IPS-20b (cell line): ENCODE measurements around the gene SLC24A4.

ENCODE experiments used
- H3K27ac ChIP-seq: one replicate; pipeline ENCODE4 v1.5.1; 2013; ENCODE audit warnings: low read length
- H3K27me3 ChIP-seq: 2 replicates; pipeline ENCODE4 v1.6.1; 2013; ENCODE audit warnings: mild to moderate bottlenecking, low read length, inconsistent platforms; ENCODE audit not compliant: insufficient read depth
- H3K36me3 ChIP-seq: 2 replicates; pipeline ENCODE4 v1.6.1; 2013; ENCODE audit warnings: low read depth, mild to moderate bottlenecking, inconsistent platforms, low read length, moderate library complexity; ENCODE audit not compliant: insufficient read depth
- H3K4me1 ChIP-seq: 2 replicates; pipeline ENCODE4 v1.6.1; 2013; ENCODE audit warnings: mild to moderate bottlenecking, control low read depth, inconsistent platforms, low read length, moderate library complexity; ENCODE audit not compliant: insufficient read depth
- H3K4me3 ChIP-seq: 2 replicates; pipeline ENCODE4 v1.5.1; 2013; ENCODE audit warnings: mild to moderate bottlenecking, low read length, inconsistent platforms
- H3K9ac ChIP-seq: 2 replicates; pipeline ENCODE4 v1.6.1; 2013; ENCODE audit warnings: low read depth, mild to moderate bottlenecking, inconsistent platforms, low read length, moderate library complexity
- H3K9me3 ChIP-seq: 2 replicates; pipeline ENCODE4 v1.6.1; 2013; ENCODE audit warnings: mild to moderate bottlenecking, low read depth, low read length, inconsistent platforms; ENCODE audit not compliant: insufficient read depth

Gene SLC24A4

DNA sequence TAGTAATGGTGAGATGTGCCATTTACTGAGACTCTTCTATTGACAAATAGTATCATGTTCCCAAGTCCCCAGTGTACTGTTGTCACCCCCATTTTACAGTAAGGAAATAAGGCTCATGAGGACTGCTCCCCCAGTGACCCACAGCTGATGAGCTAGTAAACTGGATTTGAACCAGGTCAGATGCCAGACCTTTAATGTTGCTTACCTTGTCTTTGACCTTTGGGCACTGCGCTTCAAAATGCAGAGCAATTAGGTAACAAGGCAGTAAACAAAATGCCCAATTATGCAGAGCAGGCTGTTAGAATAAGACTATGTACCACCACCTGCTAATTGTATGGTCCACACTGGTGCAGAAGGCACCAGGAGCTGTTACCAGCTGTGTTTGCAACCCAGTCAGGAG, 152.1 kb downstream of the SLC24A4 start:
- no peaks in the 10 kb centered on the region for H3K36me3 ChIP-seq
- no peaks in the 10 kb centered on the region for H3K9me3 ChIP-seq
- H3K9ac ChIP-seq: no peak overlapping the region

DNA sequence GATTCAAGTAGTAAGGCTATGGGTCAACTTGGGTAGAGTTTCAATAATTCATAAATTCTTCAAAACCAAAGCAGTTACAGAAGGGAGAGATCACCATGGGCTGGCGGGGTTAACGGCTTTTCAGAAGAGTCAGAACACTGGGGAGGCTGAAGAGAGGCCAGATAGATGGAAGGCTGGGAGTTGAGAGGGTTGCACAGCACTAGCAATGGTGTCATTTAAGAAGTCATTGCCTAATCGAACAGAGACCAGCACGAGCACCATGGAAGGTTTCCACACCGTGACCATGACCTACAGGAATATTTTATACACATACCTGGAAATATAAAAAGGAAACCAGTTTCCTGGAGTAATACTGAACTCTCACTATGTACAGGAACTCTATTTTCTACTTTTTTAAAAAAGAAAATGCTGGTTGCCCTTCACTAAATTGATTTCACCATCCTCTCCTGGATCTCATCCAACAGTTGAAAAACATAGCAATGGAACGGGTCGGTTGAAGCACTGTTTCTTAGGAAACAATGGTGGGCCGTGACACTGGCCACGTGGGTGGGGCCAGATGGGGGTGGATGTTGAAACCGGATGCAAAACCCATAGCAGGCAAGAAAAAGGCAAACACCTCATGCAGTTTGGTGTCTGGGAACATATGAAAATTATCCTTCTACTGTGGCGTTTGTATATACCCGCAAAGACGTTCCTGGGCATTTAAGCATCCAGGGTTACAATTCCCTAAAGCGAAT, 152.7 kb downstream of the SLC24A4 start:
- H3K4me1 ChIP-seq: peaks cover 12% of the 10 kb centered on the region
- H3K27me3 ChIP-seq: no peaks in the 10 kb centered on the region
- no peak overlapping the region for H3K9ac ChIP-seq
- no peaks in the 10 kb centered on the region for H3K9me3 ChIP-seq
- H3K27ac ChIP-seq: no peak overlapping the region
- H3K4me3 ChIP-seq: no peak overlapping the region
- H3K36me3 ChIP-seq: no peaks in the 10 kb centered on the region

More for the DNA sequence above, 152.1 kb downstream of the SLC24A4 start:
- H3K27ac ChIP-seq: no peak overlapping the region
- no peak overlapping the region for H3K4me3 ChIP-seq
- peaks cover 17% of the 10 kb centered on the region for H3K4me1 ChIP-seq
- no peaks in the 10 kb centered on the region for H3K27me3 ChIP-seq

DNA sequence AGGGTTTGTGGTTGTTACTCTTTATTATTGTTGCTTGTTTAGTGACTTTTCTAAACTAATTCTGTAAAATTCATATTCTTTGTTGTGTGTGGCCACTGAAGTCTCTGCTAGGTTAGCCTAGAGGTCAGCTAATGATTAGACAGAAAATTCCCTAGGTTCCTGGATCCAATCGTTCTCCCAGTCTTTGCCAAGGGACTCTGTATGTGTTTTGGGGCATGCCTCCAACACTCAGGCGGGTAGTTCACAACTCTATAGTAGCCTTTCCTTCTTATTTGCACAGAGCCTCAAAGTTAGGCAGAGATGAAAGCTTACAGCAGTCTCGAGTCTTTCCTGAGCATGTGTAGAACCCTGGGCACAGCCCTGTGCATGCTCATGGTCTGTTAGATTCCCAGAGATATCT, 157.9 kb downstream of the SLC24A4 start:
- no peak overlapping the region for H3K4me3 ChIP-seq
- no peaks in the 10 kb centered on the region for H3K36me3 ChIP-seq
- H3K27ac ChIP-seq: no peak overlapping the region
- H3K27me3 ChIP-seq: no peaks in the 10 kb centered on the region
- H3K9ac ChIP-seq: no peak overlapping the region
- H3K4me1 ChIP-seq: peaks cover 7% of the 10 kb centered on the region; the same call in 1 of the 2 replicates
- H3K9me3 ChIP-seq: no peaks in the 10 kb centered on the region

DNA sequence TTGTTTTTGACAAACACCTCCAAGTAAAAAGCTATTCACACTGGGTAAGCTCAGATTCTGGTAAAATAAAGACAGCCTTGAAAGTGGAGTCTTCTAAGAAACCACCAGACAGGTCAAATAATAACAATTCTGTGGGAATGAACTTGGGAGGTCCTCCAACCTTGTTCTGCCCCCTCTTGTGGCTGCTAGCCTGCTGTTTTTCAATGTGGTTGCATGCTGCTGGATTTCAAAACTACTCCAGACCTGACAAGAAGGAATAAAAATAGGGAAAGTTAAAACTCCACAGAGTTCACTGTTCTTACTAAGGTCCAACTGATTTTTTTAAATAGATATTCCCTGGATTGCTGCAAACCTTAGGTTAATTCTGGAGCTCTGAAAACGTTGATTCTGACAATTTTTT, 158.4 kb downstream of the SLC24A4 start:
- no peaks in the 10 kb centered on the region for H3K9me3 ChIP-seq
- no peak overlapping the region for H3K9ac ChIP-seq
- no peaks in the 10 kb centered on the region for H3K36me3 ChIP-seq

DNA sequence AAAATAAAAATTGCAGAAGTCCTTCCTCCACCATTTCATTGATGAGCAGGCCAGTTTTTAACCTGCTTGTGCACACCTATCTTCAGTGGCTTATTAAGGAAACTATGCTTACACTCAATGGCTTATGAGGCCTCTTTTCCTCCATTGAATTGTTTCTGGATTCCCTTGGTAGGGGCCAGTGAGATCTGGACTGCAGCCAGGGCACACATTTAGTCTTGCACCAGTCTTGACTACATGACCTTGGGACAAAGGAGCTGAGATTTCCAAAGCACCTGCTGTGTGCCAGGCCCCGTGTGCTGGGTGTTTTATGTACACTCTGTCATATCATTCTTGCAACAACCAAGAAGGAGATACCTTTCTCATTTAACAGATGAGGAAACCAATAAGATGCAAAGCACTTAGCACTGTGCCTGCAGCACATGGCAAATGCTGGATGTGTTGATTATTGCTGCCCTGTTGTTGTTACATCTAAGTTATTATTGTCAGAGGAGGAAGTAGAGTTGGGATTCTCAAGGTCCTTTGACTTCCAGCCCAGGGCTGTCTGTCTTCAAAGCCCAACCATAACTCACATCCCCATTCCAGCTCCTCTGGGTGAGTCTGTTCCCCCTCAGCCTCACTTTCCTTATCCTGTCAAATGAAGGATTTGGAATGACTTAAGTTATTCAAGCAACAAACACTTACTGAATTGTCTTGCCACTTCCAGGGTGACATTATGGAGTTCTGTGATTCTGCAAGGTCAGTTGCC, 159.0 kb downstream of the SLC24A4 start:
- no peak overlapping the region for H3K27ac ChIP-seq
- H3K36me3 ChIP-seq: no peaks in the 10 kb centered on the region
- H3K4me1 ChIP-seq: peaks cover 7% of the 10 kb centered on the region; the same call in 1 of the 2 replicates
- H3K27me3 ChIP-seq: no peaks in the 10 kb centered on the region
- H3K9ac ChIP-seq: no peak overlapping the region
- H3K9me3 ChIP-seq: no peaks in the 10 kb centered on the region
- no peak overlapping the region for H3K4me3 ChIP-seq

More for the DNA sequence above, 158.4 kb downstream of the SLC24A4 start:
- Histone ChIP-seq H3K27me3 (no peaks in the 10 kb centered on the region), H3K4me1 (peaks cover 7% of the 10 kb centered on the region; the same call in 1 of the 2 replicates), H3K4me3 (no peak overlapping the region), H3K27ac (no peak overlapping the region)

DNA sequence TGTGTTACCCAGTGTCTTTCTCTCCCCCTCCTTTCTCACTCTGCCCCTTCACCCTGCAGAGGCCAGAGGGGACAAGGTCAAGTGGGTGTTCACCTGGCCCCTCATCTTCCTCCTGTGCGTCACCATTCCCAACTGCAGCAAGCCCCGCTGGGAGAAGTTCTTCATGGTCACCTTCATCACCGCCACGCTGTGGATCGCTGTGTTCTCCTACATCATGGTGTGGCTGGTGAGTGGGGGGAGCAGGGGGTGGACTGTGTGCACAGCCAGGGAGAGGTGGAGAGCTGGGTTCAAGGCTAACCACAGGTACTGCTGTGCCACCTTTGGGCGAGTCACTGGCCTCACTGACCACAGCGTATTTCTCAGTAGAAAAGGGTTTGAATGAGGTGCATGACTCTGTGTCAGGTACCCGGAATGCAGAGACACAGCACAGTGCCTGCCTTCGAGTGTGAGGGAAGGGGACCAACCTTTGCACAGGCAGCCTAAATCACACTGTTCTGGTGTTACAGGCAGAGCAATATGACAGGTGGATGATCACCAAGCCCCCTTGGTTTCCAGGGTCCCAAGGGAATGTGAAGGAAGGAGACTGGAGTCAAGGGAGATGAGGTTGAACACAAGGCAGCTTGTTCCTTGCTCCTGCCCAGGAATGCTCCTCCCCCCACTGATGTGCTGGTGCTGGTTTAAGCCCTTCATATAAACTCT, 159.8 kb downstream of the SLC24A4 start:
- Histone ChIP-seq H3K27ac (no peak overlapping the region), H3K4me1 (peaks cover 12% of the 10 kb centered on the region; the same call in 1 of the 2 replicates), H3K27me3 (no peaks in the 10 kb centered on the region), H3K4me3 (no peak overlapping the region), H3K36me3 (no peaks in the 10 kb centered on the region), H3K9ac (no peak overlapping the region), H3K9me3 (no peaks in the 10 kb centered on the region)

DNA sequence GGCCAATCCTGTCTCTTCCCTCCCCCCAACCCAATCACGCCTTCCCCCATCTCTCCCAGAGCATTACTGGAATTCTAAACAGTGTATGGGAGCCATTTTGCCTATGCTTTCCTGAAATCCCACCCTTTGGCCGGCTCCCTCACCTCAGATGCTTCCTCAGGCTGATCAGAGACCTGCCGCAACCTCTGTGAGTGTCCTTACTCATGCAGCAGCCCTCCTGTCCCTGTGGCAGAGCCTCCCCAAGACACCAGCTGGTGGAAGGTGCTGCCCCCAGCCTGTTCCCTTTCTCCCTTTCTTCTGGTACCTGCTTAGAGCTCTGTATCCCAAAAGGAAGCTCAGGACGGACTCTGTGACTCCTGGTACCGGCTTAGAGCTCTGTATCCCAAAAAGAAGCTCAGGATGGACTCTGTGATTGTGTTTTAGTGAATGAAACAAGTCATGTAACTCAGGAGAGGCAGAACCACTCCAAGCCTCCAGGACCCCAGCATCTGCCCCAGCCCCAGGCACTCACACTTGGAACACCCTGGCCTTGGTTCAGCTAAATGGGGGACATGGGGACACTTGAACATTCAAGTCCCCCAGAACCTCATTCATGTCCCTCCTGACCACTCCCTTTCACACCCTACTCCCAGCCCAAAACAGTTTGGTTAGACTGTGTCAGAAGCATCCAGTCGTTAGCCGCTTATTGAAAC, 161.3 kb downstream of the SLC24A4 start:
- Histone ChIP-seq H3K27ac (no peak overlapping the region), H3K36me3 (no peaks in the 10 kb centered on the region), H3K9me3 (no peaks in the 10 kb centered on the region), H3K27me3 (no peaks in the 10 kb centered on the region), H3K9ac (no peak overlapping the region), H3K4me1 (peaks cover 12% of the 10 kb centered on the region; the same call in 1 of the 2 replicates), H3K4me3 (no peak overlapping the region)

DNA sequence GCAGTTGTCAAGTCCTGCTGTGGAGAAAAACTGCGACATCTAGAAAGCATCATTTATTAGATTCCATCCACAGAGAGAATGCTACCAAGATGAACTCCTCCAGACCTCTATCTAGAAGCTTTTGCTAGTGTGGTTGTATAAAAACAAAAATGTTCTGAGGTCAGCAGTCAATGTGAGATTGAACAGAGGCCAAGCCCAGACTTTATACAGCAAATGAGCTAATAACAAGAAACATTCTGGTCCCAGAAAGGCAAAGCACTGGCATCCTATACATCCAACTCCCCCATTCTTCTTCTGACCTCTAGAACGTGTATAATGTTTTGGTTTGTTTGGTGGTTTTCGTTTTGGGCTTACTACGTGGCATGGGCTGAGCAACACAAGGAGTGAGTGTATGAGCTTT, 163.9 kb downstream of the SLC24A4 start:
- Histone ChIP-seq H3K4me1 (peaks cover 5% of the 10 kb centered on the region; the same call in 1 of the 2 replicates), H3K36me3 (no peaks in the 10 kb centered on the region), H3K9me3 (no peaks in the 10 kb centered on the region), H3K4me3 (no peak overlapping the region), H3K27me3 (no peaks in the 10 kb centered on the region), H3K27ac (no peak overlapping the region), H3K9ac (no peak overlapping the region)

DNA sequence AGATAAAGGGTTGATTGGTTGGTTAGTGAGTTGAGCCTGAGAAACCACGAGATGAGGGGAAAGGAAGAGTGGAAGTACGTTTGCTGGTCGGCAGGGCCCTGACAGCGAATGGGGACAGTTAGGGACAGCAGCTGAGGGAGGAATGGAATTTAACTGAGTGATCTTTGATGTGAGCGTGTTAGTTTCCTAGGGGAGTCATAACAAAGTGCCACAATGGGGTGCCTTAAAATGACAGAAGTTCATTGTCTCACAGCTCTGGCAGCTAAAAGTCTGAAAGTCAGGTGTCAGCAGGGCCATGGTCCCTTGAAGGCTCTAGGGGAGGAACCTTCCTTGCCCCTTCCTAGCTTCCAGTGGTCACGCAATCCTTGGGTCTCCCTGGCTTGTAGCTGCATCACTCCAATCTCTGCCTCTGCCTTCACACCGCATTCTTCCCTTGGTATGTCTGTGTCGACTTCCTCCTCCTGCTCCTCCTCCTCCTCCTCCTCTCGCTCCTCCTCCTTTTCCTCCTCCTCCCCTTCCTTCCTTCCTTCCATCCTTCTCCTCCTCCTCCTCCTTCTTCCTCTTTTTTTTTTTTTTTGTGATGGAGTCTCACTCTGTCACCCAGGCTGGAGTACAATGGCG, 164.7 kb downstream of the SLC24A4 start:
- Histone ChIP-seq H3K27ac (no peak overlapping the region), H3K9ac (no peak overlapping the region), H3K36me3 (no peaks in the 10 kb centered on the region), H3K9me3 (no peaks in the 10 kb centered on the region), H3K4me3 (no peak overlapping the region), H3K4me1 (peaks cover 5% of the 10 kb centered on the region; the same call in 1 of the 2 replicates), H3K27me3 (no peaks in the 10 kb centered on the region)

DNA sequence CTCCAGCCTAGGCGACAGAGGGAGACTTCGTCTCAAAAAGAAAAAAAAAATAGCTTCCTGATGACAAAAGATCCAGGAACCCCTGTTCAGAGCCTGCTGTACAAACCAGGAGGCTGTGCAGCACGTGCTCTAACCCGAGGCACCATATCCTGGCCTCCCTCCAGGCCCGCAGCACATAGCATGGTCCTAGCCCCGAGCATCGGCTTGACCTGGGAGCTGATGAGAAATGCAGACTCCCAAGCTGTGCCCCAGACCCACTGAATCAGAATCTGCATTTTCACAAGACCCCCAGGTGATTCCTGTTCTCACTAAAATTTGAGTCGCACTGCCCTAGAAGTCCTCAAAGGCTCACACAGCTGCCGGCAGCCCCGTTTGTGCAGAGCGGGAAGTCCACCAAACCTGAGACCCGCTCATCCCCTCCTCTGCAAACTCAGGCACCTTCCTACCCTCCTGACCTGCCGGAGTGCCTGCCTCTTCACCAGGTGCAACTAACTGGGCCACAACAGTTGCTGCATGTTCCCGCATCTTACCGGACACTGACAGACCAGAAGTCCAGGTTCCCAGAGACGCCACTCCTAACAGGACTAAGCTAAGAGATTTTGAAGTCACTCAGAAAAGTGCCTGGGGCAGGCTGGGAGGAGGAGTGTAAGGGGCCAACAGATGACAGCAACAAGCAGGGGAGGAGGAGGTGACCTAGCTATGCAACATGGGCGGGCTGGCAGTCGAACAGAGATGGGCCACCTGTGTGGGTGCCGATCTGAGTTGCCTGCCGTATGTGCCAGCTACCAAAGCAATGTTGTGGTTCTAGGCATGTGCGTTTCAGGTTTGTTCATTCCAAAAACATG, 166.7 kb downstream of the SLC24A4 start:
- H3K27ac ChIP-seq: no peak overlapping the region
- H3K9ac ChIP-seq: no peak overlapping the region
- no peaks in the 10 kb centered on the region; the same call in 1 of the 2 replicates for H3K27me3 ChIP-seq
- no peaks in the 10 kb centered on the region for H3K36me3 ChIP-seq
- H3K4me1 ChIP-seq: peaks cover 5% of the 10 kb centered on the region; the same call in 1 of the 2 replicates
- H3K4me3 ChIP-seq: no peak overlapping the region
- no peaks in the 10 kb centered on the region for H3K9me3 ChIP-seq
